Measurements from ENCODE around the gene SHMT1. TPM values are rescaled to one million over a fixed set of nuclear protein-coding genes. Genes with fewer than 3 reads are reported as not detected.

SHMT1 gene
- polyA plus RNA-seq, 3 donors = 4.2 to 17.9 (median 16.6) TPM

- peaks cover 14% of the 10 kb centered on the region in 2 donors for H3K4me1 ChIP-seq (ENCODE audit: control insufficient read depth in 1 of 2, insufficient read depth in 2 of 2, low read length in 2 of 2)
- DNase-seq = no peak
- Mint-ChIP-seq H3K27me3 (ENCODE audit: low read depth in 3 of 3) (peaks cover 0 to 2% (median 0%) of the 10 kb centered on the region in 3 donors), H3K4me1 (peaks cover 10% of the 10 kb centered on the region), H3K9me3 (no peaks in the 10 kb centered on the region), H3K36me3 (peaks cover 23 to 42% of the 10 kb centered on the region in 2 donors), H3K27ac (peak overlapping the region in 1 of 7 donors; percentile 10), H3K4me3 (no peak overlapping the region)
- H3K9me3 ChIP-seq (replicated peaks in 1 of 2; ENCODE audit: control insufficient read depth in 1 of 2, insufficient read depth in 1 of 2, low read length in 2 of 2) = no peaks in the 10 kb centered on the region
- no peak overlapping the region for H2AFZ ChIP-seq (ENCODE audit: insufficient read depth, low read depth, low read length, poor library complexity, severe bottlenecking)
- no peak overlapping the region for H3K4me2 ChIP-seq (replicated peaks; ENCODE audit: extremely low read depth, low read length, poor library complexity, severe bottlenecking)
- no CpG with 5 or more reads among the region's 6 CpGs for WGBS (ENCODE audit: insufficient coverage)
- intact Hi-C loops (cut with micrococcal nuclease) = no loop called here
- H3K36me3 ChIP-seq (replicated peaks in 1 of 2; ENCODE audit: control insufficient read depth in 1 of 2, insufficient read depth in 2 of 2, low read length in 2 of 2) = peaks cover 18 to 22% of the 10 kb centered on the region in 2 donors
- no peak overlapping the region for H3K9ac ChIP-seq (ENCODE audit: insufficient read depth, low read length, poor library complexity, severe bottlenecking)
- H3K79me2 ChIP-seq (ENCODE audit: insufficient read depth, low read length) = no peaks in the 10 kb centered on the region
- no peaks in the 10 kb centered on the region for H4K20me1 ChIP-seq (ENCODE audit: insufficient read depth, low read length)
- TF ChIP-seq CTCF (IDR thresholded peaks at IDR 0.05) = no peak
- H3K27me3 ChIP-seq (ENCODE audit: control insufficient read depth in 2 of 2, insufficient read depth in 2 of 2, low read length in 2 of 2) = no peaks in the 10 kb centered on the region
- H3K27ac ChIP-seq (ENCODE audit: low read depth in 1 of 2, low read length in 2 of 2) = no peak overlapping the region
- no peak overlapping the region for H3K4me3 ChIP-seq (replicated peaks in 1 of 3; ENCODE audit: low read depth in 2 of 3, low read length in 3 of 3)
These were observed 9.8 kb downstream of the SHMT1 start for GRCh38 chr17:18353541-18353940.

- no peak overlapping the region for H3K9ac ChIP-seq (ENCODE audit: insufficient read depth, low read length, poor library complexity, severe bottlenecking)
- no peak for TF ChIP-seq CTCF (IDR thresholded peaks at IDR 0.05)
- Mint-ChIP-seq H3K36me3 (peaks cover 47 to 69% of the 10 kb centered on the region in 2 donors), H3K27ac (peak overlapping the region in 1 of 7 donors; percentile 35), H3K4me3 (no peak overlapping the region), H3K27me3 (ENCODE audit: low read depth in 3 of 3) (peaks cover 0 to 4% (median 0%) of the 10 kb centered on the region in 3 donors), H3K4me1 (no peaks in the 10 kb centered on the region), H3K9me3 (peaks cover 0 to 4% (median 0%) of the 10 kb centered on the region in 7 donors)
- H3K4me1 ChIP-seq (ENCODE audit: control insufficient read depth in 1 of 2, insufficient read depth in 2 of 2, low read length in 2 of 2) = no peaks in the 10 kb centered on the region
- H3K27me3 ChIP-seq (ENCODE audit: control insufficient read depth in 2 of 2, insufficient read depth in 2 of 2, low read length in 2 of 2) = no peaks in the 10 kb centered on the region
- no peak overlapping the region for H3K4me3 ChIP-seq (replicated peaks in 1 of 3; ENCODE audit: low read depth in 2 of 3, low read length in 3 of 3)
- no peak for DNase-seq
- H3K36me3 ChIP-seq (replicated peaks in 1 of 2; ENCODE audit: control insufficient read depth in 1 of 2, insufficient read depth in 2 of 2, low read length in 2 of 2) = peaks cover 32 to 35% of the 10 kb centered on the region in 2 donors
- WGBS (ENCODE audit: insufficient coverage) = 100% methylated on average over 2 of the region's 5 CpGs
- intact Hi-C loops (cut with micrococcal nuclease) = no loop called here
- no peaks in the 10 kb centered on the region for H3K79me2 ChIP-seq (ENCODE audit: insufficient read depth, low read length)
- H2AFZ ChIP-seq (ENCODE audit: insufficient read depth, low read depth, low read length, poor library complexity, severe bottlenecking) = no peak overlapping the region
- no peaks in the 10 kb centered on the region for H3K9me3 ChIP-seq (replicated peaks in 1 of 2; ENCODE audit: control insufficient read depth in 1 of 2, insufficient read depth in 1 of 2, low read length in 2 of 2)
- H4K20me1 ChIP-seq (ENCODE audit: insufficient read depth, low read length) = no peaks in the 10 kb centered on the region
- H3K27ac ChIP-seq (ENCODE audit: low read depth in 1 of 2, low read length in 2 of 2) = no peak overlapping the region
- no peak overlapping the region for H3K4me2 ChIP-seq (replicated peaks; ENCODE audit: extremely low read depth, low read length, poor library complexity, severe bottlenecking)
These were observed 19.3 kb downstream of the SHMT1 start for GRCh38 chr17:18344021-18344420.

Measured in CD14-positive monocyte (primary cell).